COLO668 (cell line): Measurements from ENCODE around the gene SLC22A7.

Experiments
- DNase-seq: peaks from one replicate; lab custom pipeline; 2025; ENCODE audit not compliant: unreplicated experiment; lab: John Stamatoyannopoulos, UW

The SLC22A7 gene, protein sequence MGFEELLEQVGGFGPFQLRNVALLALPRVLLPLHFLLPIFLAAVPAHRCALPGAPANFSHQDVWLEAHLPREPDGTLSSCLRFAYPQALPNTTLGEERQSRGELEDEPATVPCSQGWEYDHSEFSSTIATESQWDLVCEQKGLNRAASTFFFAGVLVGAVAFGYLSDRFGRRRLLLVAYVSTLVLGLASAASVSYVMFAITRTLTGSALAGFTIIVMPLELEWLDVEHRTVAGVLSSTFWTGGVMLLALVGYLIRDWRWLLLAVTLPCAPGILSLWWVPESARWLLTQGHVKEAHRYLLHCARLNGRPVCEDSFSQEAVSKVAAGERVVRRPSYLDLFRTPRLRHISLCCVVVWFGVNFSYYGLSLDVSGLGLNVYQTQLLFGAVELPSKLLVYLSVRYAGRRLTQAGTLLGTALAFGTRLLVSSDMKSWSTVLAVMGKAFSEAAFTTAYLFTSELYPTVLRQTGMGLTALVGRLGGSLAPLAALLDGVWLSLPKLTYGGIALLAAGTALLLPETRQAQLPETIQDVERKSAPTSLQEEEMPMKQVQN

DNA sequence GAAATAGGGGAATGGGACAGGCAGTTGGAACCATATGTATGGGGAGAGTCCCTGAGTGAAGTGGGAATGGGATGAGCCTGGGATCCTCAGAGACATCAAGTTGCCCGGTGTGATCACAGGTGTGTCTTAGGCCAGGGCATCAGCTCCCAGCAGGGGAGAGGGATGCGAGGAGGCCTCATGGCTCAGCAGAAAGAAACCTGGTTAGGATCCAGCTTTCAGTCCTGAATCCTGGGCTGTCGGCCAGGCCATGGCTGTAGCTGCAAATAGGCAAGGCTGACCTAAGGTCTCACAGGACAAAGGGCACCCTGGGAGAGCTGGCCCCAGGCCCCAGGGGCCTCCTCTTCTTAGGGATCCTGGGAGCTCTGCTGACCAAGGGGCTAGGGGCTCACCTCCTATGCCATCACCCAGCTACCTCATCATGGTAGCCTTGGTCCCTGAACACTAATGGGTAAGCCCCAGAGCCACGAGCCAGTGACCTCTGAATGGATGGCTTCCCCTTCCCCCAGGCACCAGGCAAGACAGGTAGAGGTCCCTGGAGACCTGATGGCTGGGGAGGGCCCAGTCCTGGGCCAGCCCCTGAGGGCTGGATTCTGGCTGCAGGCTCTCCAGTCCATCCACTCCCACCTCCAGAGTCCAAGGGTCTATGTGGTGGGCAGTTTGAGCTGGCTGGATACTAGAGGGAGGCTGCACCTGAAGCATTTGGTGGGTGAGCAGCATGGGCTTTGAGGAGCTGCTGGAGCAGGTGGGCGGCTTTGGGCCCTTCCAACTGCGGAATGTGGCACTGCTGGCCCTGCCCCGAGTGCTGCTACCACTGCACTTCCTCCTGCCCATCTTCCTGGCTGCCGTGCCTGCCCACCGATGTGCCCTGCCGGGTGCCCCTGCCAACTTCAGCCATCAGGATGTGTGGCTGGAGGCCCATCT lies at the start of gene SLC22A7:
Gene SLC22A7 (plus strand): TSS at position 617 of the 921 bp plus-strand sequence. CDS start 99 bp downstream, at position 716.
- no peak for DNase-seq

DNA sequence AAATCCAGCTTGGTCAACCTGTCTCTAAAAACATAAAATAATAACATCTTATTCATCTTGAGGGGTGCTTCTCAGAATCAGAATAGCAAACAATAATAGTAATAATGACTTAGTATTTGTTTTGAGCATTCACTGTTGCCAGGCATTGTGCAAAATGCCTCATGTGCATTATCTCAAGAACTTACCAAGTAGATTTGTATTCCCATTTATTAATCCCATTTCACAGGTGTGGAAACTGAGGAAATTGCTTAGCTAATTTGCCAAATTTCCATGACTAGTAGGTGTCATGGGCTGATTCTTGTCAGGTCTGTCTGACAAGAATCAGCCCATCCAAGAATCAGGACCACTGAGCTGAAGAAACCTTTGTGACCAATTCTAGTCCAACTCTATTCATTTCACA lies 49.3 kb upstream of the SLC22A7 start:
- DNase-seq: no peak

DNA sequence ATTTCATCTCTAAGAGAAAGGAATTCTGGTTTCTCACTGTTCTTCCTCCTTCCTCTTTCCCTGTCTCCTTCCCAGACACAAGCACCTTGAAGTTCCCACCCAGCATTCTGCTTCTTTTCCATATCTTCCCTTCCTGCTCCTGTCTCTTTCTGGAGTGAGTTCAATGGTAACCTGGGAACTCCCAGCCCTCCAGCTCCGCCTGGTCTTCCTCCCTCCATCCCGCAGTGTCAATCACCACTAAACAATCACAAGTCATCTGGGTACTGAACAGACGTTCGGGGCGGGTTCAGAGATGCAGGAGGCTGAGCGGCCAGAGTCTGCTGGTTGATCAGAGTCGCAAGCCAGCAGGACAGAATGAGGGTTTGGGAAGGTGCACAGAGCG lies 47.1 kb upstream of the SLC22A7 start:
- DNase-seq: peak; percentile 10

DNA sequence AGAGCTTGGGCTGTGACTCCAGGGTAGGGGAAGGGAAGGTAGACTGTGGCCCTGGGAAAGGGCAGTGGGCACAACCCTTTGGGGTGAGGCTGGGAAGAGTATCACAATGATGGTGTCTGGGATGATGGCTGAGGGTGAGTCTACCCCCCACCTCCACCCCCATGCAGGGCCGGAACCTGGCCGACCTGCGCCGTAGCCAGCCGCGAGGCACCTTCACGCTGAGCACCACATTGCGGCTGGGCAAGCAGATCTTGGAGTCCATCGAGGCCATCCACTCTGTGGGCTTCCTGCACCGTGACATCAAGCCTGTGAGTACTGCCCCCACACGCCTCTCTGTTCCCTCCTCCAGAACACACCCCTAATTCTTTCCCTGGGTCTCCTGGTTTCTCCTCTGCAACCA lies 44.7 kb upstream of the SLC22A7 start:
- DNase-seq: no peak

DNA sequence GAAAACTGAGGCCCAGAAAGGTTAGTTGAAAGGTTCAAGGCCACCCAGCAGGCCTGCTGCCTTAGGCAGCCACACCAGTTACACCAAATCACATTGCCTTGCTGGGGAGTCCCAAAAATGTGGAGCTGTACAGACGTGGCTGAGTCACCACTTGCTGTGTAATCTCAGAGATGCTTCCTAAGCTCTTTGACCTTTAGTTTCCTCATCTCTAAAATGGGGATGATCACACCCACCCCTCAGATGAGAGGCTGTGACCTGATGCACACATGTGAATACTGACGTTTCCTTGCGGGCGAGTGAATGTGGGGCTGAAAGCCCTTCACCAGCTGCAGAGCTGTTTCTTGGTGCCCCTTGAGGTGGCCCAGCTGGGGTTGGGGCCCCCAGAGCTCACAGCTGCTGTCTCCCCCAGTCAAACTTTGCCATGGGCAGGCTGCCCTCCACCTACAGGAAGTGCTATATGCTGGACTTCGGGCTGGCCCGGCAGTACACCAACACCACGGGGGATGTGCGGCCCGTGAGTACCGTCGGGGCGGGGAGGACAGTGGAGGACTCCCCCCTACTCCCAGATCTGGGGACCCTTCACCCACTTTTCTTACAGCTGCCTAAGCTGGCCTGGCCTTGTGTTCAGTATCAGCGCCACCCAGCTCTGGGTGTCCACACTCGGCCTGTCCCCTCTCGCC lies 43.8 kb upstream of the SLC22A7 start:
- no peak for DNase-seq

DNA sequence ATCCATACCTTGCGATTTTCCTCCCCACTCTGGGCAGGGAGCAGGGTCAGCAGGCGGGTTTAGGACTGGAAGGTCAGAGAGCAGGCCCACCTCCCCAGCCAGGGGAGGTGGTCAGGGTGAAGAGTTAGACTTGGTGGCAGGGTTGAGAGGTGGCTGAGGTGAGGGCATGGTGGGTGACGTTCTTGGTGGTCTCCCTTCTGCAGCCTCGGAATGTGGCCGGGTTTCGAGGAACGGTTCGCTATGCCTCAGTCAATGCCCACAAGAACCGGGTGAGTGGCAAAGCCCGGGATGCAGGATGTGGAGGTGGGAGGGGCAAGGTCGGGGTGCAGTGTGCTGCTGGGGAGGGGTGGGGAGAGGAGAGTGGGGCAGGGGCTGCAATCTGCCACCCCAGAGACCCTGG lies 43.2 kb upstream of the SLC22A7 start:
- DNase-seq: no peak

DNA sequence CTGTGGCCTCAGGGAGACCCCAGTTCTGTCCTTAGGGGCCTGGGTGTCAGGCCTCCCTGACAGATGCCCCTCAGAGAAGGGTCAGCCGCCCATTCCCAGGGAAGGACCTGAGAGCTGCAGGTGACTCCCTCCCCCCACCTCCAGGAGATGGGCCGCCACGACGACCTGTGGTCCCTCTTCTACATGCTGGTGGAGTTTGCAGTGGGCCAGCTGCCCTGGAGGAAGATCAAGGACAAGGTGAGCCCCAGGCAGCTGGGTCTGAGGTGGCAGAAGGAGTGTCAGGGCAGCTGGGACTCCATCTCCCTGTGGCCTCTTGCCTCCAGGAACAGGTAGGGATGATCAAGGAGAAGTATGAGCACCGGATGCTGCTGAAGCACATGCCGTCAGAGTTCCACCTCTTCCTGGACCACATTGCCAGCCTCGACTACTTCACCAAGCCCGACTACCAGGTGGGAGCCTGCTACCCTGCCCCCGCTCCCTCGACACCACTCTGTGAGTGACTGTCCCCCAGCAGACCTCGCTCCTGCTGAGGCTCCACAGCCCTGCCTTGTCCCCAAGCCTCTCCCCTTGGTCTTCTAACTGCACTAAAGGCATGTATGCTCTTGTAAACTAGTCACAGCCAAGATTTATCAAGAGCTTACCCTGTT lies 42.5 kb upstream of the SLC22A7 start:
- no peak for DNase-seq

DNA sequence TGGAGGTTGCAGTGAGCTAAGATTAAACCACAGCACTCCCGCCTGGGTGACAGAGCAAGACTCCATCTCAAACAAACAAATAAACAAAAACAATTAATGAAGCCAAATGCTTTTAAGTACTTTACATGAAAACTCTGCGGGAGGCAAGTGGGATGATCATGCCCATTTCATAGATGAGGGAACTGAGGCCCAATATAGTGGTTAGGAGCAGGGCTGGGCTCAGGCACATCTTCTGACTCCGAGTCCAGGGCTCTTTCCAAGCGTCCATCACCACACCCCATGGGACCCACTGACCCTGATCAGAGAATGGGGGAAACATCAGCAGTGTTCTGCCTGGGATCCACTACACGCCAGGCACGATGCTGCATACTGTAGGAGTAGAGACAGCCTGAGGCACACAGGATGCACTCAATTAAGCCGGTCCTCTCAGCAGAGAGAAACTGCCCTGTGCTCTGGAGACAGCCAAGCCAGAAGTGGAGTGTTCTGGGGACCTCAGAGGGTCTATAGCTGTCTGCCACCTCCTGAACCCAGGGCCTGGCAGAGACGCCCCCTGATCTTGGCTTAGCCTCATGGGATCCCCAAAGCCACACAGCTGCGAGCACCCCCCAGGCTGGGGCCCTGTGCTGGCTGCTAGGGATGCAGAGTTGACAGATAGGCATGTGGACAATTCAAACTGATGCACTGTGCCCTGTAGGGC lies 41.2 kb upstream of the SLC22A7 start:
- DNase-seq: no peak

DNA sequence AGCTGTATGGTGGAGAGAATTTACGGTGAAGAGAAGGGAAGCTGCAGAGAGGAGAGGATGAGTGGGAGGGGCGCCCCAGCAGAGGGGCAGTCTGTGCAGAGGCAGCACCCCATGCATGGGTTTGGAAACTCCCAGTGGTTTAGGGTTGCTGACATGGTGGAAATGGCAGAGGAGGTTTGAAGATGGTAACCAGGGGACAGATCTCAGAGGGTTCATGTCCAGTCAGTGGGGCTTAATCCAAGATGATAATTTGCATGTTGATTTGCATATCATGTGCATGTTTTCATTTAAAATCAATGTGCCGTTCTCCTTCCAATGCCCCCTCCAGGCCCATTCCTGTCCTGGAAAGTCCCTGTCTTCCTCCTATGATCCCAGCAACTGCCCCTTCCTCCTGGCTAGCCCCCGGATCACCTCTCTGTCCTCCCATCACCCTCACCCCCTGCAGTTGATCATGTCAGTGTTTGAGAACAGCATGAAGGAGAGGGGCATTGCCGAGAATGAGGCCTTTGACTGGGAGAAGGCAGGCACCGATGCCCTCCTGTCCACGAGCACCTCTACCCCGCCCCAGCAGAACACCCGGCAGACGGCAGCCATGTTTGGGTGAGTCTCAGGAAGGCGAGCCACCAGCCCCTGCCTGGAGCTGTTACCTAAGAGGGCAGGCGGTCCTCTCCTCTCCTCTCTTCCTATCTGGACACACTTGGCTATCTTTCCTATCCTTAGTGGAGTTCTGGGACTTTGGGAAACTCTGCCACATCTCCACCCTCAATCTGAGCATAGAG lies 40.5 kb upstream of the SLC22A7 start:
- DNase-seq: no peak

DNA sequence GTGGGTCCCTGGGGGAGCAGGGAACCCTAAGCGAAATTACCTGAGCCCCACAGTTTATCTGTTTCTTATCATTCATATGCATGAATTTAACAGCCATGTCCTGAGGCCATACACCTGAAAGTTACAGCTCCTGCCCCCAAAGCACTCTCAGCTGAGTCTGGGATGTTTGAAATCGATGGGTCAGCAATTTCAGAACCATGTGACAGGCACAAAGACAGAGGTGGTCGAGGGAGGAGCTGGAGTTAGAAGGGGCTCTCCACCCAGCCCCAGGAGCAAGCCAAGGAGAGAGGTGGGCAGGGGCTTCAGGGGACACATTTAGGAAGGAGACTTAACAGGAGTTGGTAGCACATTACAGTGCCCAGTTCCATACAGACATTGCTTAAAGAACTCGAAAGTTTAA lies 39.9 kb upstream of the SLC22A7 start:
- DNase-seq: no peak

DNA sequence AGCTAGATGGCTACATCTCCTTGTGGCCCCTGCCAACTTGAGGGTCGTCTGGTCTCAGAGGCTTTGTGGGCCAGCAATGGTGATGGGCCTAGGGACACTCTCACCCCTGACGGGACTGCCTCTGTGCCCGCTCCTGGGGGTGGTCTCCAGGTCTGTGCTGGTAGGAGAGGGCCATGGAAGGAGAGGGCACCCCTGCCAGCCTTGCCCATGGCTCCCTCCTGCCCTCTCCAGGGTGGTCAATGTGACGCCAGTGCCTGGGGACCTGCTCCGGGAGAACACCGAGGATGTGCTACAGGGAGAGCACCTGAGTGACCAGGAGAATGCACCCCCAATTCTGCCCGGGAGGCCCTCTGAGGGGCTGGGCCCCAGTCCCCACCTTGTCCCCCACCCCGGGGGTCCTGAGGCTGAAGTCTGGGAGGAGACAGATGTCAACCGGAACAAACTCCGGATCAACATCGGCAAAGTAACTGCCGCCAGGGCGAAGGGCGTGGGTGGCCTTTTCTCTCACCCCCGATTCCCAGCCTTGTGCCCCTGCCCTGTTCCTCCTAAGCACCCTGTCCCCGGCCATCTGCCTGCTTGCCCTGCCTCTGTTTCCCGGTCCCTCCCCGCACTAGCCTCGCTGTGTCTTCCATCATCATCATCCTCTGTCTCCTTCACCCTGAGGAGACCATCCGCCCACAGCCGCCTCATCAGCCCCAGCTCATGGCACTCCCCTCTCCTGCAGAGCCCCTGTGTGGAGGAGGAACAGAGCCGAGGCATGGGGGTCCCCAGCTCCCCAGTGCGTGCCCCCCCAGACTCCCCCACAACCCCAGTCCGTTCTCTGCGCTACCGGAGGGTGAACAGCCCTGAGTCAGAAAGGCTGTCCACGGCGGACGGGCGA lies 39.0 kb upstream of the SLC22A7 start:
- no peak for DNase-seq

DNA sequence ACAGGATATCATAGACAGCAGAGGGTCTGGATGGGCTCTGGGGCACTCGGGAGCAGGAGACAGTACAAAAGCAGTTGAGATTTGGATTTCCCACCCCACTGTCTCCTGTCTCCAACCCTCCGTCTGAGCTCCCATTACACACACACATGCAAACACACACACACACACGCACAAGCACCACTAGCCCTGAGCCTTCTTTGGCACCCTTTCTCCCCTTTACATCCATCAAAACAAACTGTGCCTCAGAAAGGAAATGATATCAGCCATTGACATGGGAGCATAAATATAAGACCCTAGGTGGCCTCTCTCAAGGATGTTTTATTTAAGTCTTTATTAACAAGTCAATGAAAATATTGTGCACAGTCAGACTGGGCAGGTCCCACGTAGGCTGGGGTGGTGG lies 37.3 kb upstream of the SLC22A7 start:
- no peak for DNase-seq

DNA sequence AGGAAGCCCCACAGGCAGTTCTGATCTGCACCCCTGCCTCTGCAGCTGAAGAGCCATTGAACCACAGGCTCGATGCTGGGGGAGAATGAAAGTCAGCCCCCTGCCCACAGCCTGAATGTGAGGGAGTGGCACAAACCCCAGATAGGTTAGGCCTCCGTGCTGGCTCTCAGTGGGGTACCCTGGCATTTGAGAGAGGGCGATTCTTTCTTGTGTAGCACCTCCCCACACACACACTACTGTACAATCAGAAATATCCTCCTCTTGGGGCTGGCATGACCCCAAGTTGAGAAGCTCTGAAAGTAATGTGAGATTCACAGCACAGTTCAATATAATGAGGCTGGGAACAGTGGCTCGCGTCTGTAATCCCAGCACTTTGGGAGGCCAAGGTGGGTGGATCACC lies 36.9 kb upstream of the SLC22A7 start:
- no peak for DNase-seq

DNA sequence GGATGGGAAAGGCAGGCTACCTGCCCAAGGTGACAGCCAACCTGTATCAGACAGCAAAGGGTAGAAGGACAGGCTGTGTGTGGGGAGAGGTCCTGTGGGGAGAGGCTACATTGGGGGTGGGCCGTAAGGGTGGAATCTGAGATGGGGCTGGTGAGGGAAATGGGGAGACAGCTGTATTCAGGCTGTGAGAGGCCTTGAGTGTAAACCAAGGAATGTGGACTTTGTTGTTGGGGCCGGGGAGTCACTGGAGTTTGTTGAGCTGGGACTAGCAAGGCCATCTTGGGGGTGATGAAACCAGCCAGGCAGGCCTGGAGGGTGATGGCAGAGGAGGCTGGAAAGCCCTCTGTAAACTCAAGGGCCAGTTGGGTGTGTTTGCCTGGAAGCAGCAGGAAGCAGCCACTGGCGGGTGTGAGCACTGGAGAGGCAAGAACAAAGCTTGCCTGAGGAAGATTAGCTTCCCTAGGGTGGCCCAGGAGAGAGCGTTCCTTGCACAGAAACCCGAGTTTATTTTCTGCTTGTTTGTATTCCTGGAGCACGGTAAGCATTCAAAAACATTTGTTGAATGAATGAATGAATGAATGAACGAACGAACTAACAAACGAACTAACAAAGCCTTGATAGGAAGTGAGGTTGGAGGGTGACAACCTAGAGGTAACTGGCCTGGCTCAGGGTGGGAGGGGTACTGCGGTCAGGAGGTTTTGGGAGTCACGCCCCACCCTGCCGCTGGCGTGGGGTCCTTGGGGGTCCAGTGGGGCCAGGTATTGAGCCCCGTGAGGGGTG lies 35.9 kb upstream of the SLC22A7 start:
- DNase-seq: no peak

DNA sequence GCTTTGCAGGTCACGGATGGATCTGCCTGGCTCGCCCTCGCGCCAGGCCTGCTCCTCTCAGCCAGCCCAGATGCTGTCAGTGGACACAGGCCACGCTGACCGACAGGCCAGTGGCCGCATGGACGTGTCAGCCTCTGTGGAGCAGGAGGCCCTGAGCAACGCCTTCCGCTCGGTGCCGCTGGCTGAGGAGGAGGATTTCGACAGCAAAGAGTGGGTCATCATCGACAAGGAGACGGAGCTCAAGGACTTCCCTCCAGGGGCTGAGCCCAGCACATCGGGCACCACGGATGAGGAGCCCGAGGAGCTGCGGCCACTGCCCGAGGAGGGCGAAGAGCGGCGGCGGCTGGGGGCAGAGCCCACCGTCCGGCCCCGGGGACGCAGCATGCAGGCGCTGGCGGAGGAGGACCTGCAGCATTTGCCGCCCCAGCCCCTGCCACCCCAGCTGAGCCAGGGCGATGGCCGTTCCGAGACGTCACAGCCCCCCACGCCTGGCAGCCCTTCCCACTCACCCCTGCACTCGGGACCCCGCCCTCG lies 35.2 kb upstream of the SLC22A7 start:
- DNase-seq: no peak

DNA sequence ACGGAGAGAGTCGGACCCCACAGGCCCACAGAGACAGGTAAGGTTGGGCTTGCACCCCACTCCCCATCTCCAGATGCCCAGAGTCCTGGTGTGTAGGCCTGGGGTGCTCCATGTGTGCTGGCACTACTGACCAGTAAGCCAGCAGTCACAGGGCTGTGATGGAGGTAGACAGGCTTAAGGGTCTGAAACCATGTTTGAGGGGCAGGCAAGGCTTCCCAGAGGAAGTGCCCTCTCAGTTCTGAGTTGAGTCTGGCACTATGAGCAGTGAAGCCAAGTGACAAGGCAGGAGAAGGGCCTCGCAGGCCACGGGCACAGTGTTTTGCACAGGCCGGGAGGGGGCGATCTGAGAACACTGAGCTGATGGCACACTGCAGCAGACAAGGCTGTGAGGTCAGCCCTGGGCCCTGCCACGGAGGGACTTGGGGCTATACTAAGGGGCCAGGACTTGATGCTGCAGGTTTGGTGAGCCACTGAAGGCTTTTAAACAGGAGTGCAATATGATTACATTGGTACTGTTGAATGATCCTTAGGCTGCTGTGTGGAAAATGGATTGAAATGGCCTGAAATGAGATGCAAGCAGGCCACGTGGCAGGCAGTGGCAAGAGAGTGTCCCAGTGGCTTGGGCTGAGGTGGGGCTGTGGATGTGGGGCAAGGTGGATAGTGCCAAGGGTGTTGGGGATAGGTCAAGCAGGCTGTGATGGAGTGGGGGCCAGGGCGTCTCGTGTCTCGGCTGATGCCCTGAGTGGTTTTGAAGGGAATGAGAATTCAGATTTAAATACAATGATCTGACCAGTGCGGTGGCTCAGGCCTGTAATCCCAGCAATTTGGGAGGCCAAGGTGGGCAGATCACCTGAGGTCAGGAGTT lies 34.5 kb upstream of the SLC22A7 start:
- peak; percentile 71 for DNase-seq
